AG09319 (cell line): ENCODE results near the gene CISTR.

Experiments
- DNase-seq: peaks from one replicate; pipeline ENCODE4 v3.0.0-alpha.2; 2010; ENCODE audit warnings: low read depth; ENCODE audit errors: extremely low read depth
- CTCF ChIP-seq: IDR thresholded peaks from 2 replicates; pipeline ENCODE4 v1.5.1; 2011; ENCODE audit warnings: low read depth, mild to moderate bottlenecking, inconsistent platforms, low read length, moderate library complexity

Gene CISTR

GRCh38 chr12:53756300-53757100, 4.7 kb upstream of the CISTR start:
- no peak for TF ChIP-seq CTCF
- no peak for DNase-seq

DNA sequence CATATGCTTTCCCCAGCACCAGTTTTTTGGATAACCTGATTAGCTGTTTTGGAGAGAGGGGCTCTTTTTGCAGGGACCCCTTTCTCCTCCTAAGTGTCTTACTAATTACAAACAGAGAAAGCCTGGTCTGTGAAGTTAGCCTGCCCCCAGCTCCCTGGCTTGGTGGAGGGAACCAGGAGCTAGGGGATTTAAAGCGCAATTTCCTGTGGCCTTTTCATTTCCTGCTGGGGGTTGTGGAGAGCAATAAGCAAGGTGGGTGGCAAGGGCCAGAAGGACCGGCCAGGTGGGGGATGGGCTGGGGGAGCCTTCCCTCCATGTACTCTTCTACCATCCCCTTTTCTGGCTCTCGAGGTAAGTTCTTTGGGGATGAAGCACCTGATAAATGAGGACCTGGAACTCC, 4.1 kb upstream of the CISTR start:
- no peak for DNase-seq
- no peak for TF ChIP-seq CTCF

- no peak for DNase-seq
- TF ChIP-seq CTCF = no peak
Observed at GRCh38 chr12:53755451-53755891, 3.7 kb upstream of the CISTR start.

DNA sequence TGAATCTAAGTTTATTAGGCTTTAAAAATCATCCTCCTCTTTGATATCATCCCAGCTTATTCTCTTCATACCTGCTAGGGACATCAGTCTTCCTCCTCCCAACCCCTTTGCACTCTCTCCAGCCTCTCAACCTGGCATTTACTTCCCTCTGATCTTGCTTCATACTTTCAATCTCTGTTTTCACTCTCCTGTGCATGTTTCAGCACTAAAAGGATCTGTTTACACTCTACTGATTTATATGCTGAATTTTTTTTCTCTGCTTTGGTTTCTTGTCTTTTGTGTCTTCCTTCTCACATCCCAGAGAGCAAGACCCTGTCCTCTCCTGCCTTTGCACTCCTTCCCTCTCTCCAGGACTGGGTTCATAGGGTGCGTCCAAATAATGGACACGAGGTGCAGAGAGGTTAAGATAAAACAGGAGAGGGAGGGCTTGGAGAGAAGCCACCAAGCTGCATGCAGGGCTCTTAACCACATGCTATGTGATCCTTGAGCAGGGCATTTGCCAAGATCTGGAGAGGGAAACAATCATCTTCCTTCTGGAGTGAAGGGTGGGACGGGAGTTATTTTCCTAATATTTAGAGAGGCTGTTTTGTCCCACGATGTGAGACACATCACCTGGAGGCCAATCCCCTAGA, 3.0 kb upstream of the CISTR start:
- no peak for DNase-seq
- no peak for TF ChIP-seq CTCF

DNA sequence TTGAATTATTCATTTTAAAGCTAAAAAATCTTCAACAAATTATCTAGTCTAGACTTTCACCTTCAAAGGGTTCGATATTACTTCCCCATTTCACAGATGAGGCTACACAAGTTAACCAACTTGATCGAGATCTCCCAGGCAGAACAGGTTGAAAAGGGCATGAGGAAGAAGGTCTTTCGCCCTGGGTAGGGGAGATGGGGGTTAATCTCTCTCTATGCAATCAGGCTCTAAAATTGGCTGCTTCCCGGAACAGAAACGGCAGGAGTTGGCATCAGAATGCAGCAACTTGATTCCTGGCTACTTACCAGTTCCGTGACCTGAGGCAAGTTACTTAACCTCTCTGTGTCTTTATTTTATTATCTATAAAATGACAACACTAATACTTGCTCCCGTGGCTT, 2.4 kb upstream of the CISTR start:
- no peak for DNase-seq
- TF ChIP-seq CTCF = no peak

DNA sequence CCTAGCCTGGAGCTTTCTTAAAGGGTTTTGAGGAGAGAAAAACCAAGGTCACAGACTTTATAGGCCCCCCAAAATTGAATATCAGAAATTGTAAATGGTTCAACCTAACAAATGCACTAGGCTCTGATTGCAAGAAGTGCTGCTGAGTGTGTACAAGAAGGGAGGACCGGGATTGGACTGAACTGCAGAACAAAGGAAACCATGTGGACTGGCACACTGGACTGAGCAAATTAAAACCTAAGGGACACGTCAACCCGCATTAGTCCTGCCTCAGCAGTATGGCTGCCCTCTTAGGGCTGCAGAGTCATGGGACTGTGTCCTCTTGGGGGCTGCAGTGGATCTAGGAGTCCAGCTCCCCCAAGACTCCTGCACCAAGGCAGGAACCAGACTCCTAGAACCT, 842 bp upstream of the CISTR start:
- no peak for DNase-seq
- TF ChIP-seq CTCF = no peak

DNA sequence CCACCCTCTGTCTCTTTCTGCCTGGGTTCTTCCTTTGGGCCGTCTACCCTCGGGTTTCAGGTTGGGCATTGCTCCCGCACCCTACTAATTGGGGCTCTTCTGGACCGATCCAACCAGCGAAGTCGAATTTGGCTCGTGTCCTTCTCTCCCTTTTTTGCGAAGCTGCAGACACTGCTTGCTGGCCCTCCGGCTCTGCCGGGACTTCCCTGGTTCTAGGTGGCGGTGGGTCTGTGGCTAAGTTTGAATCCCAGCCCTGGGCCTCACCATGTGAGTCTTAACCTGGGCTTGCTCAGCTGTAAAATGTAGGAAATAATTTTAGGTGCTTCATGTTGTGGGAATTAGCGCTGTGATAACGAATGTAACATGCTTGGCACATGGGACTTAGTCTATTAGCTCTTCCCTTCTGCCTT, 418 bp upstream of the CISTR start:
- no peak for DNase-seq
- TF ChIP-seq CTCF = no peak
